ENCODE results near the gene MACROH2A2. TPM values are rescaled to one million over a fixed set of nuclear protein-coding genes. Genes with fewer than 3 reads are reported as not detected.
"Not testable (repeated sequence)": the region's sequence is repeated elsewhere in the genome, so short reads cannot be mapped to it uniquely, and the experiment has no call there.

Gene MACROH2A2
- total RNA-seq, 1 experiment from 2014 or later = 1.8 TPM

DNA sequence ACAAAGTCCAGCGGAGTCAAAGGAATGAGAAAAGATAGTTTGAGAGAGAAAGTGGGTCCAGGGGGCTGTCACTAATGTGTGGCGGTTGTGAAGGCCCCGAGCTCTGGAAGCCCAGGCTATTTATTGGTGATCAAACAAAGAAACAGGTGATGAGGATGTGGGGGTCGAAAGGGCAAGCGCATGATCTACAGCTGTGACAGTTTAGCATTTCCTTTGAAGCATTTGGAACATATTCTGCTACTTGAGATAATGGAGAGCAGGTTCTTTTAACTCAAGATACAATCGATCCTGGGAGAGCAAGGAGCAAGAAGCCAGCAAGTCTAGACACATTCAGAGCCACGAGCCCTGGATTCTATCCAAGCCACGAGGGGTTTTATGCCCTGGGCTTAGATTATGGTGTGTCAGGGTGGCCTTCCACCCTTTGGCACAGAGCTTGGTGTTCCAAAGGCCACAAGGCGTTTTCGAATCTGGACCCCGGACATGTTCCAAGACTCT, 48.5 kb downstream of the MACROH2A2 start:
- not testable (repeated sequence) for DNase-seq (ENCODE audit: low read depth)

DNA sequence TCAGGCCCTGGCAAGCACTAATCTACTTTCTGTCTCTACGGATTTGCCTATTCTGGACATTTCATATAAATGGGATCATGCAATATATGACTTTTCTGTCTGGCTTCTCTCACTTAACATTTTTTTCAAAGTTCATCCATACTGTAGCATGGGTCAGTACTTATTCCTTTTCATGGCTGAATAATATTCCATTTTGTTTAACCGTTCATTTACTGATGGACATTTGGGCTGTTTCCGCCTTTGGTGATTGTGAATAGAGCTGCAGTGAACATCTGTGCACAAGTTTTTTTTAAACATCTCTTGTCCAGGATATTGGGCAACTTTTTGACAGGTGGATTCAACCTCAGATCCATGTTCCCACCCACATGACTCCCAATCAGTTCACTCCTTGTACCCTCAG, 49.0 kb downstream of the MACROH2A2 start:
- no peak for DNase-seq (ENCODE audit: low read depth)

DNA sequence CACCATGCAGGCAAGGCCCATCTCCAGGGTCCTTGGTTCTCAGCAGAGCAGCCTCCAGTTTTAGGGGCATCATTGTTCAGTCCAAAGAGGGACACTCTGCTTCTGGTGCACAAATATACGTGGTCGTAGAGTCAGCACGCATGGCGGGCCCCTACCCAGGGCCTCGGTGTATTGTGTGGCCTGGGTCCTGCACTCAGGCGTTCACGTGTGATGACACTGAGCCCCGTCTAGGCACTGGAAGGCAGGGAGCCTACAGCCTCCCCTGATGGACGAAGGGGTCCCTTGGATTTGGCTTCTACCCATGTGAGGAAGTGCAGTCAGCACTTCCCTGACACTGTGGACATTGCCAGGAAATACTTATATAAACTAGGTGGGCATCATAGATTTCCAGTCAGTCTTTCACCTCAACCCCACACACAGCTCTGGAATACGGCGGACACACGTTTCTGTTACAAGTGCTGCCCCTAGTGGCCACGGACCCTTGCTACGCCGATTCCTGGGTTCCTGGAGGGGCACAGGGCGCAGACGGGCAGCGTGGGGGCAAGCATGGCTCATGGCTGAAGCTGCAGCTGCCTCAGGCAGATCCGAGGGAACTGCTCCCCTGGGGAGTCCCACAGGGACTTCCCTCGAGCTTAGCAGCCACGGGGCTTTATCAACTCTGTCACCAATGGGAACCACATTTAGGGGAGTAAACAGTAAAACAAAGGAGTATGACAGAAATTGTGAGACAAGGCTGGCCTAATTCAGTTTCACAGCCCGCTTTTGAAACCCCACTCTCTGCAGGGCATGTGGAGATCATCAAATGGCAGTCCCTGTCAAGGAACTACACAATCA, 54.5 kb downstream of the MACROH2A2 start:
- DNase-seq (ENCODE audit: low read depth) = no peak

DNA sequence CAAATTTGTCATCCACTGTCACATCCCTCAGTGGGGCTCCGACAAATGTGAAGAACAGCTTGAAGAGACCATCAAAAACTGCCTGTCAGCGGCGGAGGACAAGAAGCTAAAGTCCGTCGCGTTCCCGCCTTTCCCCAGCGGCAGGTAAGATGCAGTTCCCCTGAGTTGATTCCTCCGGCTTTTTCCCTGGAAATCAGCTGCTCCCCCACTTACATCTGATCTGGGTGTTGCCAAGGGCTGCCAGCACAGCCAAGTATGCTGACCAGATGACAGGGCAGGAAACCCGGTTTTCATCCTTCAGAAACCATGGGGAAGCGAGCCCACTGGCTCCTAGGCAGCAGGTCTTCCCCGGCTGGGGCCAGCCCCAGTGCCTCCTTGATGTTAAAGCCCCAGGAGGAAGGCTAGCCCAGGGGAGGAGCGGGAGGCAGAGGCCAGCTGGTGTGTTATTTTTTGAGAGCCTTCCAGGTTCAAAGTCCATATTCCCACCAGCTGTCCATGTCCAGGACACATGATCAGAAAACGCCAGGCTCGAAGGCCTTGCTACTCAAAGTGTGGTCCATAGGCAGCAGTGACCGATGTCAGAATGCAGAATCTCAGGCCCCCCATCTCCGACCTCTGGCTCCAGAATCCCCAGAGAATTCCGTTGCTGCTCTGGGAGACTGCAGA, 56.6 kb downstream of the MACROH2A2 start:
- DNase-seq (ENCODE audit: low read depth) = no peak

DNA sequence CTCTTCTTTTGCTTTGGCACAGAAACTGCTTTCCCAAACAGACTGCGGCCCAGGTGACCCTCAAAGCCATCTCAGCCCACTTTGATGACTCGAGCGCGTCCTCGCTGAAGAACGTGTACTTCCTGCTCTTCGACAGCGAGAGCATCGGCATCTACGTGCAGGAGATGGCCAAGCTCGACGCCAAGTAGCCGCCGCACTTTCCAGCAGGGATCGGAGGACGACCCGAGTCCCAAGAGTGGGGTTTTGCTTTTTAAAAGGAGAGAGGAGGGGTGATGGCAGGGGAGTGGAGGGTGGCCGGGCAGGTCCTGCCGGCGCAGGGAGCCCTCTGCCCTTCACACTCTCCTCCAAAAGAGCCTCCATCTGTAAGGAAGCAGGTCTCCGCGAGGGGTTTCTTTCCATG, 58.9 kb downstream of the MACROH2A2 start:
- no peak for DNase-seq (ENCODE audit: low read depth)

DNA sequence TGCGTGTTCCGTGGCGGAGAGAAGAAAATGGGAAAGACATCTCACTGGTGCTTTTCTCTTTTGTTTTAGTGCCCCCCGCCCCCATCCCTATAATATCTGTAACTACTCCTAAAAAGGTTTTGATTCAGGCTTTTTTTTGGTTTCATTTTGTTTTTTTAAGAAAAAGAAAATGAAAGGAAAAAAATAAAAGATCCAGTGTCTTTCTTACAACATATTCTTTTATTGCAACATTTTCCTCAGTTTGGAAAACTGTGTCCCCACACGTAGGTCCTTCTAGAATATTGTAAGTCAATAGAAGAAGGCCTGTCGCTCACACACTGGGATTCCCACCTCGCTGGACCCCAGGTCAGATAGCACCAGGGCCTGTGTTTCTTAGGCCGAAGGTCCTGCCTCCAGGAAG, 59.4 kb downstream of the MACROH2A2 start:
- DNase-seq (ENCODE audit: low read depth) = no peak

DNA sequence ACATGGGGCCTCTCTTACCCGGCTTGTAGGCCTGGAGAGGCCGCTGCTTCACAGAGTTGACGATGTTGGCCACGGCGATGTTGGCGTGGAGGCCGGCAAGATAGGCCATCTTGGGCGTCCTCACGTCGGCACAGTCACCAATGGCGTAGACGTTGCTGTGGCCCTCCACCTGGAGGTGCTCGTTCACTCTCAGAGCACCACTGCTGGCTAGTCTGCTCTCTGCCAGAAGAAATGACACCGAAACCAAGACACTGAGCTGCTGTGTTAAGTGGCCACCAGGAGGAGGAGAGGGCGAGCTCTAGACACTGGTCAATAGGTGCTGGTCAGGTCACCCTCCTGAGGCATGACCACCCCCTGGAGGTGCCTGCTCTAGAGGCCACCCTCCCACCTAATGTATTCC, 62.3 kb downstream of the MACROH2A2 start:
- DNase-seq (ENCODE audit: low read depth) = no peak

DNA sequence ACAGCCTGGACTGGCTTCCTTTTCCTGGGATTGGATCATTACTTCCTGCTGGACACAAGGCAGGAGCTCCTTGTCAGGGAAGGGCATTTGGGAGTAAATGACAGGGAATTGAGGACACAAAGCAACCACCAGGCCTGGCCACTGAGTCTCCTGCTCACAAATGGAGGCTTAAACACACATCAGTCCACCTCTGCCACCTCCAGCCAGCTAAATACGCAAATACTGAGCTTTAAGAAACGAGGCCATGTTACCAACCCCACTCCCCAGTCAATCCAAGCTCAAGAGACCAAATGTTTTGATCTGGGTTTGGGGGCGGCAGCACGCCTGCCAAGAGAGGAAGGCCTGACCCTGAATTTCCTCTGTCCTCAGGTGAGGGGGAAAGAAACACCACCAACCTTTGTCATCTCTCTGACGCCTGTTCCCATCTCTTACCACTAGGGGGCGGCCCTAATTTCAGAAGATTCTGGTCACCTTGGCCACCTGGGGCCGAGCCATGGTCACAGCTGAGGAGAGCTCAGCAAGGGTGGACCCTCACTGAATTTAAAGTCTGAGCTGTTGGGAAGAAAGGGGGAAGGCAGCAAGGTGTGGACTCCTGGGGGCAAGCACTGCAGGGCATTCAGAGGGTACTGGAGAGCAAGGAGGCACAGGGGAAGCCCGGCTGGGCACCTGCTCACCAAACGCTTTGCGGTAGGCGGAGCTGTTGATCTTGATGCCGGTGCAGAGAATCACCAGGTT, 63.5 kb downstream of the MACROH2A2 start:
- peak; percentile 23 for DNase-seq (ENCODE audit: low read depth)

DNA sequence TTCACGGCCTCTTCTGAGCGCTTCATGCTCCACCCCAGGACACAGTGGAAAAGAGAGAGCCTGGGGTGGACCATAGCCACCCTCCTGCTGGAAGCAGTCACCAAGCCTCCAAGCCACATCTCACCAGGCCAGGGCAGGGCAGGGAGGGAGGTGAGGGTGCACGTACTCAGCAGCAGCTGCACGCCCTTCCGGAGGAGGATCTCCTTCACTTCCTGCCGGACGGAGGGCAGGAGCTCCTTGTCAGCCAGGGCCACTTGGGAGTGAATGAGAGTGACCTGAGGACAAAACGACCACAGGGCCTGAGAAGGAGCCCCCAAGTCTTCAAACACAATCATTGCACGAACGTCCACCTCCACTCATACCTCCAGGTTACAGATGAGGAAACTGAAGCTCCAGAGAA, 65.0 kb downstream of the MACROH2A2 start:
- no peak for DNase-seq (ENCODE audit: low read depth)

DNA sequence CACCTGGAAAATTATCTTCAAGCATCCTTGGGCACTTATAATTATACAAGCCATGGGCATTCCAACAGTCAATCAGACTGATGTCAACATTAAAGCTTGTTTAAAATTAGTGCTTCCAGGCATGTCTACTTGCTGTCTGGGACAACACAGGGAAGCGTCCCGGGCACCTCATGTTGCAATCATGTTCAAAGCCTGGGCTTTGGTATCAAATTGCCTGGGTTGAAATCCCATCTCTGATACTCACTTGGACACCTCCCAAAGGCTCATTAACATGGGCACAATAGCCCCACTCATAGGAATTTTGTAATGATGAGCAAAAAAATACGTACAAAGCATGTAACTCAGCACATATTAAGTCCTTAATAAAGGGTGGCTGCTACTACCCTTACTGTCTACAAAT, 65.5 kb downstream of the MACROH2A2 start:
- DNase-seq (ENCODE audit: low read depth) = no peak

DNA sequence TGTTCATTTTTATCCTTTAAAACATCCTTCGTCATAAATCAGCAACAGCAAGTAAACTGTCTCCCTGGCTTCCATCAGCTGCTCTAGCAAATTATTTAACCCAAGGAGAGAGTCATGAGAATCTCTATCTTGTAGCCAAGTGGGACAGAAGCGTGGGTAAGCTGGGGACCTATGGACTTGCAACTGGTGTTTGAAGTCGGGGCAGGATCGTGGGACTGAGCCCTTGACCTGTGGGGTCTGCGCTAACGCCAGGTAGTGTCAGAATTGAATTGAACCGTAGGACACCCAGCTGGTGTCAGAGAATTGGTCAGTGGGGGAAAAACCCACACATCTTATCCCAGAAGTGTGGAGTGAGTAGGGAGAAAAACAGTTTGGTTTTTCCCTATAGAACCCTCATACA, 66.6 kb downstream of the MACROH2A2 start:
- DNase-seq (ENCODE audit: low read depth) = no peak

DNA sequence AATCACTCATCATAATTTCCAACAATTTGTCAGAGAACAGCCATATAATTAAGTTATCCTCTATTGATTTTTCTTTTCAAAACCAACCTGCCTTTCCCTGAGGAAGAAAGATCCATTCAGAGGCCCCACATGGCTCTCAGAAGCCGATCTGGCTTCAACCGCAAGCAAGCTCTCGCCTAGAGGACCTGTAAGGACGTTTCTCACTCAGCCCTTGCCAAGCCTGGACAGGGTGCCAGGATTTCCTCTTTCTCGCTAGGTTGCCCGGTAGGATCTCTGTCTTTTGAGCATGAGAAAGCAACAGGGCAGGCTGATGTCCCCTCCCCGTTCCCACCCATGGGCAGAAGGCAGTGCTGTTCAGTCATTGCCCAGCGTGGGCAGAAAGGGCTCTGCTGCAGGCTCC, 67.0 kb downstream of the MACROH2A2 start:
- no peak for DNase-seq (ENCODE audit: low read depth)

DNA sequence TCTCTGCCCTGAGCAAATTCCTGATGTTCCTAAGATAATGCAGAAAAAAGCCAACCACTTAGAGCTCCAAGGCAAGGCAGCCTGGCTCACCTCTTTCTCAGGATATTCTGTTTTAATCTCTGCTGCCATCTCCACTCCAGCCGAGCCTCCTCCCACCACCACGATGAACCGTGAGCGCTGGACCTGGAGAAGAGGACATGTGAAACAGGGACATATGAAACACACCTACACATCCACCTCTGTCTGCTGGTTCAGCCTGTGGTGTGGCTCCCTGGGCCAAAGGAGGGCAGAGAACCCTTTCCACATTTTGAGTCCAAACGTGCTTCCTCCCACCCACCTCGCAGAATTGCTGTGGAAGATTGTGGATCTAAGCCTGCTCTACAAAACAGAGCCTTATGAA, 67.8 kb downstream of the MACROH2A2 start:
- DNase-seq (ENCODE audit: low read depth) = no peak

DNA sequence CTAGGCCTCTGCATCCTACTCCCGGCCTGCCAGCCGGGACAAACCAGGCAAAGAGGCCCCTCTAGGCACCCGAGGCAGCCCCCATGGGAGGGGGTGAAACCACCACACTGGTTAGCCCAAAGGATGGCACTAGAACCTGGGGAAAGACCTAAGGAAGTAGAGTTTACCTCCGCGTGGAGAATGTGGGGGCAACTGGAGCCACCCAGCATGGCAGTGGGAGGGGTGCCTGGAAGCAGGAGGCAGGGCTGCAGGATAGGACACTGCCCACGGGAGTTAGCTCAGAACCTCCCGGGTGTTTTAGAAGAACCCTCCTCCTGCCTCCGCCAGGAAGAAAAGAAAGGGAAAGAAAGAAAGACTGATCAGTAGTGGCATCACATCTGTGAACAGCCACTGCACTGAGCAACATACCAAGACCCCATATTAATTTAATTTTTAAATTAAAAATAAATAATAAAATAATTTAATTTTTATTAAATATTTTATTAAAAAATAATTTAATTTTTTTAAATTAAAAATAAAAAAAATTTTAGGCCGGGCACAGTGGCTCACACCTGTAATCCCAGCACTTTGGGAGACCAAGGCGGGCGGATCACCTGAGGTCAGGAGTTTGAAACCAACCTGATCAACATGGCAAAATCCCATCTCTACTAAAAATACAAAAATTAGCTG, 68.8 kb downstream of the MACROH2A2 start:
- DNase-seq (ENCODE audit: low read depth) = no peak

DNA sequence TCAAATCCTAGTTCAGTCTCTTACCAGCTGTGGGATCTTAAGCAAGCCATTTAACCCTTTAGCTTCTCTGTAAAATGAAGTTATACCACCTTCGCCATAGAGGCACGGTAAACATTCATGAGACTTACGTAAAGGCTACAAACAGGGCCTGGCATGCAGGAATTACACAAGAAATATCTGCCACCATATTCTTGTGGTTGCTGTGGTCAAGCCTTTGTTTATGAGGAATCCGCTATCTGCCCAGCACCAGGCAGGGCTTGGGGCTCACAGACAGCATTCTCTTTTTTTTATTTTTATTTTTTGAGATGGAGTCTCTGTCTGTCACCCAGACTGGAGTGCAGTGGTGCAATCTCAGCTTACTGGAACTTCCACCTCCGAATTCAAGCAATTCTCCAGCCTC, 70.1 kb downstream of the MACROH2A2 start:
- no peak for DNase-seq (ENCODE audit: low read depth)

DNA sequence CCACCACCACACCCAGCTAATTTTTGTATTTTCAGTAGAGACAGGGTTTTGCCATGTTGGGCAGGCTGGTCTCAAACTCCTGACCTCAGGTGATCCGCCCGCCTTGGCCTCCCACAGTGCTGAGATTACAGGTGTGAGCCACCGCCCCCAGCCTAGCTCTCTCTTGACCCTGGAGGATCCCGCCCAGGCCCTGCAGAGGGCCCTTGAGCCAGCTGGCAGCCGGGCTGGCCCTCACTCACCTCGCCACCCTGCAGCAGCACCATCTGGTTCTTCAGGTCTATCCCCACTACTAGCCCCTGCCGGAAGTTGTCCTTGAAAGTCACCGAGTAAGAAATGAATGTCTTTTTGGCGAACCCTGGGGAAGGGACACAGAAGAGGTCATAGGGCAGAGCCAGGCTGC, 70.5 kb downstream of the MACROH2A2 start:
- not testable (repeated sequence) for DNase-seq (ENCODE audit: low read depth)

DNA sequence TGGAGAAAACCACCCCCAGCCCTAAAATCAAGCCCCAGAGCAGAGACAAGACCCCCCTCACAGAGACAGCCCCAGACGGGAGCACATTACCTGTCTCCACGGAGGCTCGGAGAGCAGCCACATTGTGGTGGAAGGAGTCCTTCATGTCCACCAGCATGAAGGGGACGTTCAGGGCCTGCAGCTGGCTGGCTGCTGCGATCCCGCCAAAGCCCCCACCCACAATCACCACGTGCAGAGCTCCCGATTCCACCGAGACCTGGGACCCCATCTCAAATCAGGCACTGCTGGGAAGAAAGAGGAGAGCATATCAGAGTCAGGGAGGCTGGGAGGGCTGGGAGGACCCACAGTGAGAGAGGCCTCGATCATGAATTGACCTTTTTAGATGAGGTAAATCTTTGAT, 71.2 kb downstream of the MACROH2A2 start:
- DNase-seq (ENCODE audit: low read depth) = no peak

DNA sequence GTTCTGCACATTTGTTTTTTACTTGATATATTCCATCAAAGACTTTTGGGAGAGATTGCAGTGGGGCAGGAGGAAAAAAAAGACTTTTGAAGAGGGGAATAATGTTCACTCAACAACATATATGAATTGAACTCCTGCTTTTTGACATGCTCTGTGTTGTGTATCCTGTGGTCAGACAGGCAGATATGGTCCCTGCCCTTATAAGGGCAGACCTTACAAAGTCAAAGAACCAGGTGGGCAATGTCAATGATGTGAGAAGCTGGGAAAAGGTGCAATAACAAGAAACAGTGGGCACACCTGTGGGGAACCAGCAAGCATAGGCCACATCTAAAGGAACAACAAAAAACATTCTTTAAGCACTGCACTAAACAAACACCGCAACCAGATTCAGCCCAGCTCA, 71.8 kb downstream of the MACROH2A2 start:
- no peak for DNase-seq (ENCODE audit: low read depth)

DNA sequence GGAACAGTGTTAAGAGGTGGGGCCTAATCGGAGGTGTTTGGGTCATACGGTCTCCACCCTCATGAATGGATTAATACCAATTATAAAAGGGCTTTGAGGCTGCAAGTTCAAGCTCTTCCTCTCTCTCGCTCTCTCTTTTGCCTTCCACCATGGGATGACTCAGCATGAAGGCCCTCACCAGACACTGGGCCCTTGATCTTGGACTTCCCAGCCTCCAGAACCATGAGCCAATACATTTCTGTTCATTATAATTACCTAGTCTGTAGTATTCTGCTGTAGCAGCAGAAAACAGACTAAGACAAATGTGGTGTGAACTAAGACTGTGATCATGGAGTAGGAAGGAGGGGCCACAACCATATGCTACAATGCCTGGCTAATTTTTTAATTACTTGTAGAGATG, 72.3 kb downstream of the MACROH2A2 start:
- DNase-seq (ENCODE audit: low read depth) = no peak

DNA sequence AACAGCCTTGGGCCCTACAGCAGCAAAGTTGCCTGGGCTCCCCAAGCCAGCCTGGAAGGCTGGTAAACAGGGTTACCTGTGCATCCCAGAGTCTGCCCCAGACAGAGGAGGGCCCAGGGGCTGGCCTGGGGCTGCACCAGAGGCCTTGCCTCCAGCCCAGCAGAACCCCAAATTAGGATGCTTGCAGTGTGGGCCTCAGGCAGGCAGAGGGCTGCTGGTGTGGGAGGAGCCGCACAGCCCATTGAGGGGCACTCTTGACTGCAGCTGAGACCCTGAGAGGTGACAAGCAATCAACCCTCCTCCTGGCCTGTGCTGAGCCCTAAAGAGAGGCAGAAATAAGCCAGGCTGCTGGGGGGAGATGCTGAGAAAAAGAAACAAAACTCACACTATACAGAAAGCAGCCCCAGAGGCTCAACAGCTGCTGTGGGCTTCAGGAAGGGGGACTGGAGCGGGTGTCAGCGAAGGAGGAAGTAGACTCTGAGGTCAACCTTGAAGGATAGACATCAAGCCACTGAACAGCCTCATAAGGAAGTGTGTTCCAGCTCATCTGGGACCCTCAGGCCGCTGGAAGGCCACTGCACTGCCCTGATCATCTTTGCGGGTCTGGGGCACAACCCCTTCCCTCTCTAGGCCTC, 73.4 kb downstream of the MACROH2A2 start:
- DNase-seq (ENCODE audit: low read depth) = no peak

DNA sequence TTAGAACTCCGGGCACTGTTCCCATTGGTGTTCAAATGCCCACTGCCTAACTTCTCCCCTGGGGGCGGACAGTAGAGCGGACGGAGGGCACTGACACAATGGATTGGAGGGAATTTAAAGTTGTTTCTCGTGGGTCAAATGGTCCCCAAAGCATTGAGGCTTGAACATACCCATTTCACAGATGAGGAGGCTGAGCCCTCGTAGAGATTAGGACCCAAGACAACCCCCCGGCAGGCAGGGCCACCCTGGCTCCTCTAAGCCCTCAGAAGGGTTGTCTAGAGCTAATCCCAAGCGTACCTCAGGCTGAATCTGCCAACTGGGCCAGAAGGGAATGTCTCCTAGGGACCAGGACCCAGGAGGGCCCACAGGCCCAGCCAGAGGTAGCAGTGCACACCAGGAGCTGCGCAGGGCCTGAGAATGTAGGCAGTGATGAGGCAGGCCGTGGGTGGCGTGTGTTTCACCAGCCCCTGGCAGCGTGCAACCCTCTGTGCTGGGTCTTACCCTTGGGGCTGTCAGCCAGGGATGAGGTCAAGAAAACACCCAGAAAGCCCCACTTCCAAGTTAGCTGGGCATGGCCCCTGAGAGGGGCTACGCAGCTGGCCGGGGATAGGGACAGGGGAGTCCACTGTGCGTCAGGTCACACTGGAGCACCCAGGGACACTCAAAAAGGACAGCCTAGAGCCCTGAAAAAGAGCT, 74.2 kb downstream of the MACROH2A2 start:
- DNase-seq (ENCODE audit: low read depth) = no peak

Data from RPMI7951 (cell line).